GM21526 (cell line): ENCODE results near the gene INPP5B.
"Not testable (repeated sequence)": the region's sequence is repeated elsewhere in the genome, so short reads cannot be mapped to it uniquely, and the experiment has no call there.

Source experiments
- ATAC-seq: cut with Tn5 transposase; IDR thresholded peaks from one replicate; pipeline ENCODE4 v1.9.1; 2021; ENCODE audit warnings: moderate library complexity; ENCODE audit not compliant: unreplicated experiment, low FRiP score

Gene INPP5B

GRCh38 chr1:37946703-37947360 is at the start of gene INPP5B:
Gene INPP5B, minus strand, starts transcription at chr1:37947053. Its CDS starts 745 bp downstream, at chr1:37946308.
- ATAC-seq: peak; percentile 70

- no peak for ATAC-seq
These were observed 49.0 kb upstream of the INPP5B start for GRCh38 chr1:37995751-37996345.

- no peak for ATAC-seq
These were observed 48.2 kb upstream of the INPP5B start for GRCh38 chr1:37994886-37995566.

GRCh38 chr1:37989361-37989930 is 42.6 kb upstream of the INPP5B start:
- ATAC-seq: peak; percentile 41

- ATAC-seq: no peak
These were observed 40.8 kb upstream of the INPP5B start for GRCh38 chr1:37987679-37988078.

GRCh38 chr1:37983546-37983945 is 36.7 kb upstream of the INPP5B start:
- ATAC-seq: no peak

- no peak for ATAC-seq
These were observed 31.7 kb upstream of the INPP5B start for GRCh38 chr1:37978541-37978940.

GRCh38 chr1:37975083-37975482 is 28.2 kb upstream of the INPP5B start:
- ATAC-seq: not testable (repeated sequence)

- ATAC-seq: no peak
These were observed 27.7 kb upstream of the INPP5B start for GRCh38 chr1:37974567-37974966.

- ATAC-seq: not testable (repeated sequence)
These were observed 26.8 kb upstream of the INPP5B start for GRCh38 chr1:37973684-37974083.

GRCh38 chr1:37965301-37965700 is 18.4 kb upstream of the INPP5B start:
- no peak for ATAC-seq

GRCh38 chr1:37964106-37964505 is 17.3 kb upstream of the INPP5B start:
- not testable (repeated sequence) for ATAC-seq

GRCh38 chr1:37958690-37959089 is 11.8 kb upstream of the INPP5B start:
- no peak for ATAC-seq

GRCh38 chr1:37955685-37956084 is 8.8 kb upstream of the INPP5B start:
- no peak for ATAC-seq

- ATAC-seq: no peak
These were observed 7.6 kb upstream of the INPP5B start for GRCh38 chr1:37954316-37954971.

GRCh38 chr1:37952738-37953137 is 5.9 kb upstream of the INPP5B start:
- no peak for ATAC-seq

- no peak for ATAC-seq
These were observed 5.2 kb upstream of the INPP5B start for GRCh38 chr1:37951783-37952624.

- ATAC-seq: no peak
These were observed 4.4 kb upstream of the INPP5B start for GRCh38 chr1:37951041-37951782.

GRCh38 chr1:37949524-37950152 is 2.8 kb upstream of the INPP5B start:
- ATAC-seq: no peak
